GM12878 (cell line): ENCODE measurements around the gene TUT1. TPM values are rescaled to one million over a fixed set of nuclear protein-coding genes. Genes with fewer than 3 reads are reported as not detected.

Experiments used
- ATAC-seq: fragments of 200-7000 bp; cut with Tn5 transposase; 3 replicates; pipeline ENCODE4 v1.9.1; 2020; ENCODE audit warnings: mild to moderate bottlenecking, moderate library complexity
- BruUV-seq: library from RNA; stranded (reverse); fragments of 400-500 nt; replicated peaks from 2 replicates; lab custom pipeline; 2021; lab: Mats Ljungman, UMichigan
- CTCF ChIA-PET: fragments of 300-600 bp; sonication (Branson Sonifier 250); formaldehyde crosslinking; extraction: SDS; loops from one replicate; lab custom pipeline; 2021; ENCODE audit warnings: inconsistent platforms; lab: Yijun Ruan, JAX
- POLR2A ChIA-PET: fragments of 350-600 bp; formaldehyde crosslinking; extraction: SDS; loops from one replicate; lab custom pipeline; 2021; ENCODE audit warnings: inconsistent platforms; lab: Charles Lee
- RAD21 ChIA-PET: fragments of 300-600 bp; sonication (Branson Sonifier 250); formaldehyde crosslinking; loops from one replicate; lab custom pipeline; 2023; ENCODE audit warnings: antibody characterized with exemption; ENCODE audit not compliant: unreplicated experiment; lab: Charles Lee
- SMC1A ChIA-PET: fragments of 300-600 bp; sonication (Branson Sonifier 250); formaldehyde crosslinking; loops from one replicate; lab custom pipeline; 2023; ENCODE audit not compliant: unreplicated experiment, uncharacterized antibody; lab: Charles Lee
- DNase-seq: peaks from one replicate; pipeline ENCODE4 v3.0.0-alpha.2; 2011; ENCODE audit warnings: low read depth, low spot score
- FAIRE-seq: peaks from 3 replicates; lab custom pipeline; 2011; peaks lifted over from hg19 to GRCh38; lab: Jason Lieb, UNC
- H2AFZ ChIP-seq: 2 replicates; pipeline ENCODE4 v1.6.0; 2011; ENCODE audit warnings: low read depth, low read length, control low read depth; ENCODE audit not compliant: control insufficient read depth
- H3K27ac ChIP-seq: 2 replicates; pipeline ENCODE4 v1.5.1; 2011; ENCODE audit warnings: control low read depth; ENCODE audit not compliant: control insufficient read depth, insufficient read depth
- H3K27me3 ChIP-seq, 2 experiments: replicated peaks in 1 of 2; 2 replicates each; pipeline versions ENCODE4 v1.6.0 to v1.6.1; 2011; ENCODE audit warnings: low read length in 1 of 2; ENCODE audit not compliant: control insufficient read depth in 2 of 2, insufficient read depth in 2 of 2
- H3K36me3 ChIP-seq, 2 experiments: 2 replicates each; pipeline ENCODE4 v1.5.1; 2011; ENCODE audit warnings: low read length in 1 of 2; ENCODE audit not compliant: control insufficient read depth in 2 of 2, insufficient read depth in 2 of 2
- H3K4me1 ChIP-seq: 2 replicates; pipeline ENCODE4 v1.6.1; 2011; ENCODE audit warnings: mild to moderate bottlenecking, low read length, moderate library complexity, mixed read lengths; ENCODE audit not compliant: control insufficient read depth, insufficient read depth
- H3K4me2 ChIP-seq: 2 replicates; pipeline ENCODE4 v1.6.0; 2011; ENCODE audit warnings: control low read depth; ENCODE audit not compliant: control insufficient read depth, insufficient read depth
- H3K4me3 ChIP-seq: fragments of 200-600 bp; sonication (generic); 2 replicates; pipeline ENCODE4 v1.5.1; 2016
- H3K79me2 ChIP-seq: 2 replicates; pipeline ENCODE4 v1.6.0; 2011; ENCODE audit warnings: low read length; ENCODE audit not compliant: control insufficient read depth, insufficient read depth
- H3K9ac ChIP-seq: 2 replicates; pipeline ENCODE4 v1.8.0; 2011; ENCODE audit warnings: low read length, control low read depth, mixed read lengths; ENCODE audit not compliant: control insufficient read depth, insufficient read depth
- H3K9me3 ChIP-seq: replicated peaks from 3 replicates; pipeline ENCODE4 v1.5.1; 2011; ENCODE audit warnings: mild to moderate bottlenecking, low read length; ENCODE audit not compliant: control insufficient read depth, insufficient read depth
- H4K20me1 ChIP-seq: 2 replicates; pipeline ENCODE4 v1.6.0; 2011; ENCODE audit not compliant: control insufficient read depth, insufficient read depth
- ASH2L ChIP-seq: fragments of 300-600, 200-600 bp; sonication (generic); IDR thresholded peaks from 2 replicates; pipeline ENCODE4 v1.6.1; 2017; ENCODE audit warnings: low read depth, mild to moderate bottlenecking, borderline replicate concordance
- EP300 ChIP-seq, 2 experiments: fragments of 150-350 bp in 1 of 2; IDR thresholded peaks; 2 replicates each; pipeline ENCODE4 v1.6.1; 2011 to 2012; ENCODE audit warnings: low read depth in 2 of 2, low read length in 2 of 2, borderline replicate concordance in 1 of 2, improper control_type of control experiment in 1 of 2, inconsistent platforms in 1 of 2; ENCODE audit not compliant: control insufficient read depth in 1 of 2
- HDAC6 ChIP-seq: fragments of 200-600 bp; sonication (generic); IDR thresholded peaks from one replicate; pipeline ENCODE4 v1.8.0; 2017; ENCODE audit warnings: antibody characterized with exemption; ENCODE audit not compliant: unreplicated experiment
- HDGF ChIP-seq: fragments of 450-650 bp; IDR thresholded peaks from 2 replicates; pipeline ENCODE4 v1.6.1; 2016; ENCODE audit warnings: antibody characterized with exemption
- TCF3 ChIP-seq: IDR thresholded peaks from 2 replicates; pipeline ENCODE4 v1.6.1; 2012; ENCODE audit warnings: low read depth, mild to moderate bottlenecking, low read length, borderline replicate concordance; ENCODE audit not compliant: insufficient read depth
- WGBS: methylation state at CpG from one replicate; pipeline ENCODE4 v1.1.6; 2016; ENCODE audit warnings: low lambda C conversion rate; ENCODE audit not compliant: insufficient replicate concordance, insufficient coverage; ENCODE audit errors: missing lambda C conversion rate; 5-methylcytosine and 5-hydroxymethylcytosine counted together
- in situ Hi-C: fragments of 300-500 bp; cut with MboI; formaldehyde crosslinking; loops from 9 replicates; pipeline ENCODE4 v1.14.3; 2018; ENCODE audit warnings: mixed read lengths
- intact Hi-C: fragments of 100-400 bp; cut with micrococcal nuclease; formaldehyde crosslinking; loops from one replicate; pipeline ENCODE4 v1.14.2; 2022; ENCODE audit not compliant: unreplicated experiment
- polyA plus RNA-seq, 11 experiments: library from polyadenylated mRNA; depleted of rRNA in 4 of 11; unstranded in 6 of 11; stranded (reverse) in 5 of 11; fragments of >200 nt; fragmentation: Nextera tagmentation in 4 of 11; fragmentation: Illumina TruSeq in 1 of 11; extraction: Ambion mirVana in 4 of 11; extraction: Trizol in 1 of 11; gene quantifications; 1 replicate in 1 of 11; 2 replicates in 10 of 11; pipeline versions ENCODE4 v1.2.1 to v1.2.3, GENCODE V29; 2011 to 2016; ENCODE audit warnings: inconsistent platforms in 2 of 11, missing spikeins in 2 of 11, low read depth in 1 of 11
- total RNA-seq, 4 experiments: library from RNA; depleted of rRNA in 3 of 4; stranded (reverse); fragments of >200 nt in 3 of 4; fragmentation: Illumina TruSeq in 1 of 4; extraction: Trizol in 1 of 4; gene quantifications; 2 replicates each; pipeline versions ENCODE4 v1.2.1 to v1.2.3, GENCODE V29; 2013 to 2021
- TF ChIP-seq, protein P1 (sequence below): fragments of 450-650 bp; IDR thresholded peaks from 2 replicates; pipeline ENCODE4 v1.6.1; 2017; ENCODE audit warnings: borderline replicate concordance
- TF ChIP-seq, protein P2 (sequence below): fragments of 450-650 bp; IDR thresholded peaks from 2 replicates; pipeline ENCODE4 v1.6.1; 2017; ENCODE audit warnings: mild to moderate bottlenecking, moderate library complexity
- TF ChIP-seq, protein P3 (sequence below): fragments of 450-650 bp; conservative IDR thresholded peaks from 2 replicates; pipeline ENCODE4 v1.6.1; 2017; ENCODE audit warnings: mild to moderate bottlenecking, moderate library complexity
- TF ChIP-seq, protein P4 (sequence below): IDR thresholded peaks from 2 replicates; pipeline ENCODE4 v1.6.1; 2011; ENCODE audit warnings: borderline replicate concordance, low read depth, mild to moderate bottlenecking, moderate library complexity, mixed read lengths, low read length; ENCODE audit not compliant: insufficient read depth; ENCODE audit errors: extremely low read length

Gene TUT1
- total and polyA plus RNA-seq, 10 of the 15 experiments (the other 5 are each of a cell fraction or from before 2014, with no cell fraction given): 1.1 to 29.9 (median 16.2) TPM

DNA sequence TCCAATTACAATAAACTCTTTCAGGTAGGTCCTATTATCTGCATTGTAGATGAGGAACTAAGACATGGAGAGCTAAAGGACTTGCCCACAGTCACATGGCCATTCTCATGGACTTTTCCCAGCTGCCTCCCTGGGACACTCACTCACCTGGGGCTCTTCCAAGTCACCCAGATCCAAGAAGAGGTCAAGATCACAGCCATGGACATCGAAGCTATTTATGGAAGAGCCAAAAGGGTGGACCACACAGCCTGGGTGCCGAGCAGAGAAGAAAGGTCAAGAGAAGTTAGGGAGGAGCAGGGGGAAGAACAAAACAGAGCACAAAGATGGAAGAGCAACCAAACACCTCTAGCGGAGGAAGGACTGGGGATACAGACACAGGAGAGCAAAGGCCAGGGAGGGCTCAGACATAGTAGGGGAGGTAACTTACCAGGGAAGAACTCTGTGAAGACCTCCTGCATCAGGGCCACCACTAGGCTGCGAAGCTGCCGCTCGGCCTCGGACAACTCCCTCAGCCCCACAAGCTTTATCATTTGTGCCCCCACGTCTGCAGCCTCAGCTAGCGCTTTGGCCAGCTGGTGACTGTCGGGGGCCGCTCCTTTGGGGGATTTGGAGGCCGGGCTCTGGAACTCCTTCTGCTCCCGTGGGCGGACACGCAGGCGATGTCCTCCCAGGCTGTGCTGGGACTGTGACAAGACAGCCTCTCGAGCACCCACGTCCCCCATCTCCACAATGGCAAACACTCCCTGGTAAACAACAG, 10.2 kb downstream of the TUT1 start (continued):
- TF ChIP-seq HDAC6 (no peak), EP300 (IDR thresholded peaks at IDR 0.05; ENCODE audit: borderline replicate concordance in 1 of 2, control insufficient read depth in 1 of 2, low read depth in 2 of 2, low read length in 2 of 2) (no peak), TCF3 (no peak)

DNA sequence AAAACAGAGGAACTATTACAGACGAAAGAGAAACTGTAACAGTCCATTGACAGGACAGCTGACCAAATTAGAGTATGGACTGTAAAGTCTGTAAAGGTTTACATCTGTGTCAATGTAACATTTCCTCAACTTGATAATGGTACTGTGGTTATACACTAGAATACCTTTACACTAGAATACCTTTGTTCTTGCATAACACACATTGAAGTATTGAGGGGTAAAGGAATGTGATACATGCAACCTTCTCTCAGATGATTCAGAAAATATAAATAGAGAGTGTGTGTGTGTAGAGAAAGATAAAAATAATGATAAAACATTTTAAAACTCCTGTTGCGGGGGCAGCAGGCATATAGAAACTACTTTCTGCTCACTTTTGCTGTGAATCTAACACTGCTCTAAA, 12.1 kb downstream of the TUT1 start:
- no peak overlapping the region for H3K4me2 ChIP-seq
- H3K27ac ChIP-seq: no peak overlapping the region
- ChIA-PET CTCF (interaction anchor here (0.7 to 1.2 kb wide), 2 partner anchors 37 to 277 kb away, joined by 3 read pairs; no protein-coding TSS in a partner anchor), RAD21 (no interaction called here), POLR2A (interaction anchor here (0.6 to 0.7 kb wide), 3 partner anchors 222 to 1079 kb away, joined by 4 to 8 read pairs (median 4); no protein-coding TSS in a partner anchor), SMC1A (no interaction called here)
- ATAC-seq: no peak
- H3K27me3 ChIP-seq: no peaks in the 10 kb centered on the region
- 97% methylated on average over 2 of the region's 2 CpGs for WGBS
- H3K9me3 ChIP-seq: no peaks in the 10 kb centered on the region
- intact Hi-C loops (no loop called here), in situ Hi-C loops (no loop called here)
- BruUV-seq: no TSS peak
- H3K4me1 ChIP-seq: peaks cover 5% of the 10 kb centered on the region; the same call in 1 of the 2 replicates
- no peak overlapping the region for H3K4me3 ChIP-seq
- DNase-seq: no peak
- H3K36me3 ChIP-seq: peaks cover 16 to 19% of the 10 kb centered on the region in 2 experiments; a peak in 3 of 4 replicates
- FAIRE-seq: no peak
- H3K9ac ChIP-seq: no peak overlapping the region
- H4K20me1 ChIP-seq: no peaks in the 10 kb centered on the region
- H2AFZ ChIP-seq: no peak overlapping the region
- peaks cover 9% of the 10 kb centered on the region for H3K79me2 ChIP-seq
- TF ChIP-seq, protein P1, sequence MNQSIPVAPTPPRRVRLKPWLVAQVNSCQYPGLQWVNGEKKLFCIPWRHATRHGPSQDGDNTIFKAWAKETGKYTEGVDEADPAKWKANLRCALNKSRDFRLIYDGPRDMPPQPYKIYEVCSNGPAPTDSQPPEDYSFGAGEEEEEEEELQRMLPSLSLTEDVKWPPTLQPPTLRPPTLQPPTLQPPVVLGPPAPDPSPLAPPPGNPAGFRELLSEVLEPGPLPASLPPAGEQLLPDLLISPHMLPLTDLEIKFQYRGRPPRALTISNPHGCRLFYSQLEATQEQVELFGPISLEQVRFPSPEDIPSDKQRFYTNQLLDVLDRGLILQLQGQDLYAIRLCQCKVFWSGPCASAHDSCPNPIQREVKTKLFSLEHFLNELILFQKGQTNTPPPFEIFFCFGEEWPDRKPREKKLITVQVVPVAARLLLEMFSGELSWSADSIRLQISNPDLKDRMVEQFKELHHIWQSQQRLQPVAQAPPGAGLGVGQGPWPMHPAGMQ: no peak
- TF ChIP-seq HDAC6: no peak
- TF ChIP-seq, protein P2, sequence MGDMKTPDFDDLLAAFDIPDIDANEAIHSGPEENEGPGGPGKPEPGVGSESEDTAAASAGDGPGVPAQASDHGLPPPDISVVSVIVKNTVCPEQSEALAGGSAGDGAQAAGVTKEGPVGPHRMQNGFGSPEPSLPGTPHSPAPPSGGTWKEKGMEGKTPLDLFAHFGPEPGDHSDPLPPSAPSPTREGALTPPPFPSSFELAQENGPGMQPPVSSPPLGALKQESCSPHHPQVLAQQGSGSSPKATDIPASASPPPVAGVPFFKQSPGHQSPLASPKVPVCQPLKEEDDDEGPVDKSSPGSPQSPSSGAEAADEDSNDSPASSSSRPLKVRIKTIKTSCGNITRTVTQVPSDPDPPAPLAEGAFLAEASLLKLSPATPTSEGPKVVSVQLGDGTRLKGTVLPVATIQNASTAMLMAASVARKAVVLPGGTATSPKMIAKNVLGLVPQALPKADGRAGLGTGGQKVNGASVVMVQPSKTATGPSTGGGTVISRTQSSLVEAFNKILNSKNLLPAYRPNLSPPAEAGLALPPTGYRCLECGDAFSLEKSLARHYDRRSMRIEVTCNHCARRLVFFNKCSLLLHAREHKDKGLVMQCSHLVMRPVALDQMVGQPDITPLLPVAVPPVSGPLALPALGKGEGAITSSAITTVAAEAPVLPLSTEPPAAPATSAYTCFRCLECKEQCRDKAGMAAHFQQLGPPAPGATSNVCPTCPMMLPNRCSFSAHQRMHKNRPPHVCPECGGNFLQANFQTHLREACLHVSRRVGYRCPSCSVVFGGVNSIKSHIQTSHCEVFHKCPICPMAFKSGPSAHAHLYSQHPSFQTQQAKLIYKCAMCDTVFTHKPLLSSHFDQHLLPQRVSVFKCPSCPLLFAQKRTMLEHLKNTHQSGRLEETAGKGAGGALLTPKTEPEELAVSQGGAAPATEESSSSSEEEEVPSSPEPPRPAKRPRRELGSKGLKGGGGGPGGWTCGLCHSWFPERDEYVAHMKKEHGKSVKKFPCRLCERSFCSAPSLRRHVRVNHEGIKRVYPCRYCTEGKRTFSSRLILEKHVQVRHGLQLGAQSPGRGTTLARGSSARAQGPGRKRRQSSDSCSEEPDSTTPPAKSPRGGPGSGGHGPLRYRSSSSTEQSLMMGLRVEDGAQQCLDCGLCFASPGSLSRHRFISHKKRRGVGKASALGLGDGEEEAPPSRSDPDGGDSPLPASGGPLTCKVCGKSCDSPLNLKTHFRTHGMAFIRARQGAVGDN: no peak
- no peak for TF ChIP-seq HDGF
- TF ChIP-seq ASH2L: no peak
- TF ChIP-seq, protein P3, sequence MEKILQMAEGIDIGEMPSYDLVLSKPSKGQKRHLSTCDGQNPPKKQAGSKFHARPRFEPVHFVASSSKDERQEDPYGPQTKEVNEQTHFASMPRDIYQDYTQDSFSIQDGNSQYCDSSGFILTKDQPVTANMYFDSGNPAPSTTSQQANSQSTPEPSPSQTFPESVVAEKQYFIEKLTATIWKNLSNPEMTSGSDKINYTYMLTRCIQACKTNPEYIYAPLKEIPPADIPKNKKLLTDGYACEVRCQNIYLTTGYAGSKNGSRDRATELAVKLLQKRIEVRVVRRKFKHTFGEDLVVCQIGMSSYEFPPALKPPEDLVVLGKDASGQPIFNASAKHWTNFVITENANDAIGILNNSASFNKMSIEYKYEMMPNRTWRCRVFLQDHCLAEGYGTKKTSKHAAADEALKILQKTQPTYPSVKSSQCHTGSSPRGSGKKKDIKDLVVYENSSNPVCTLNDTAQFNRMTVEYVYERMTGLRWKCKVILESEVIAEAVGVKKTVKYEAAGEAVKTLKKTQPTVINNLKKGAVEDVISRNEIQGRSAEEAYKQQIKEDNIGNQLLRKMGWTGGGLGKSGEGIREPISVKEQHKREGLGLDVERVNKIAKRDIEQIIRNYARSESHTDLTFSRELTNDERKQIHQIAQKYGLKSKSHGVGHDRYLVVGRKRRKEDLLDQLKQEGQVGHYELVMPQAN: no peak
- TF ChIP-seq, protein P4, sequence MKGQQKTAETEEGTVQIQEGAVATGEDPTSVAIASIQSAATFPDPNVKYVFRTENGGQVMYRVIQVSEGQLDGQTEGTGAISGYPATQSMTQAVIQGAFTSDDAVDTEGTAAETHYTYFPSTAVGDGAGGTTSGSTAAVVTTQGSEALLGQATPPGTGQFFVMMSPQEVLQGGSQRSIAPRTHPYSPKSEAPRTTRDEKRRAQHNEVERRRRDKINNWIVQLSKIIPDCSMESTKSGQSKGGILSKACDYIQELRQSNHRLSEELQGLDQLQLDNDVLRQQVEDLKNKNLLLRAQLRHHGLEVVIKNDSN: no peak
